HUES48 (cell line): ENCODE results near the gene CSNK1D.

Experiments used
- H3K27ac ChIP-seq: one replicate; pipeline ENCODE4 v1.7.0; 2013; ENCODE audit warnings: low read depth, low read length, inconsistent platforms
- H3K27me3 ChIP-seq: 2 replicates; pipeline ENCODE4 v1.6.1; 2013; ENCODE audit warnings: mild to moderate bottlenecking, low read length; ENCODE audit not compliant: control insufficient read depth, insufficient read depth
- H3K36me3 ChIP-seq: 2 replicates; pipeline ENCODE4 v1.6.1; 2013; ENCODE audit warnings: low read length; ENCODE audit not compliant: control insufficient read depth, insufficient read depth
- H3K4me1 ChIP-seq: 2 replicates; pipeline ENCODE4 v1.6.1; 2013; ENCODE audit warnings: mild to moderate bottlenecking, low read length; ENCODE audit not compliant: control insufficient read depth, insufficient read depth
- H3K4me3 ChIP-seq: 2 replicates; pipeline ENCODE4 v1.5.1; 2013; ENCODE audit warnings: mild to moderate bottlenecking, low read depth, low read length
- H3K9ac ChIP-seq: 2 replicates; pipeline ENCODE4 v1.6.1; 2013; ENCODE audit warnings: mild to moderate bottlenecking, low read depth, low read length, moderate library complexity
- H3K9me3 ChIP-seq: 2 replicates; pipeline ENCODE4 v1.6.1; 2013; ENCODE audit warnings: low read length; ENCODE audit not compliant: control insufficient read depth, insufficient read depth

Gene CSNK1D

DNA sequence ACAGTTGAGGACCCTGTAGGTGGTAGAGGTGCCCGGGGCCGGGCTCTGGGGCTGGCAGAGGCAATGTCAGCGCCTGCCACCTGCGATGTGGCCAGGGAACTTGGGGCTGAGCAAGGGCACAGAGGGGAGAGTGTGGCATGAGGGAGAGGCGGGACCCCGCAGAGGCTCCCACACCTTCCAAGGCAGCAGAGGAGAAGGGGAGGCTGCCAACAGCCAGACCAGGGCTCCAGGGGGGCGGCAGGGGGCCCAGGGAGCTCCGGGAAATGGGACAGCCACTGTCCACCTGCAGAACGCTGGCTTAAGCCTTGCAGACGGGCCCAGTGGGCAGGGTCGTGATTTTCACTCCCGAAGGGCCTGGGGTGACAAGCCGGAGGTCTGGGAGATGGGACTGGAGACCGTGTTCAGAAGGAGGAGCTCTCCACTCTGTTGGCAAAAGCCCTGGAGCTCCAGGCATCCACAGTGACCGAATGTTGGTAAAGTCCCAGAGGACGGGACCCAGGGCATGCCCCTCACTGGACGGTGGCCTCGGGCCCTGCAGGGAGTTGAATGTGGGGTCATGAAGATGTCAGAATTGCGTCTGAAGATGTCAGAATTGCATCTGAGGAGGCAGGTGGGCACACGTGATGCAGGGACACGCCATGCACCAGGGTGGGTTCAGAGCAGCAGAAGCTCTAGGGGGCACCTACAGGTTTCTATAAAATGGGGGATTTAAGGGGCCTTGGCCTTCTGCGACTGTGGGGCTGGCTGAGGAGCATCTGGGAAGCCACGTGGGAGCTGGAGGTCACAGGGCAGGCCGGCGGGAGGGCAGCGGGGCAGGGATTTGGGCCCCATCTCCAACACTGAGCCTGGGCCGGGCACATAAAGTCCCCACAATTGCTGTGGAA lies 25.3 kb upstream of the CSNK1D start:
- Histone ChIP-seq H3K9me3 (no peaks in the 10 kb centered on the region), H3K9ac (no peak overlapping the region), H3K36me3 (no peaks in the 10 kb centered on the region), H3K27ac (no peak overlapping the region), H3K4me3 (no peak overlapping the region), H3K4me1 (peaks cover 2% of the 10 kb centered on the region; the same call in 1 of the 2 replicates), H3K27me3 (no peaks in the 10 kb centered on the region)

DNA sequence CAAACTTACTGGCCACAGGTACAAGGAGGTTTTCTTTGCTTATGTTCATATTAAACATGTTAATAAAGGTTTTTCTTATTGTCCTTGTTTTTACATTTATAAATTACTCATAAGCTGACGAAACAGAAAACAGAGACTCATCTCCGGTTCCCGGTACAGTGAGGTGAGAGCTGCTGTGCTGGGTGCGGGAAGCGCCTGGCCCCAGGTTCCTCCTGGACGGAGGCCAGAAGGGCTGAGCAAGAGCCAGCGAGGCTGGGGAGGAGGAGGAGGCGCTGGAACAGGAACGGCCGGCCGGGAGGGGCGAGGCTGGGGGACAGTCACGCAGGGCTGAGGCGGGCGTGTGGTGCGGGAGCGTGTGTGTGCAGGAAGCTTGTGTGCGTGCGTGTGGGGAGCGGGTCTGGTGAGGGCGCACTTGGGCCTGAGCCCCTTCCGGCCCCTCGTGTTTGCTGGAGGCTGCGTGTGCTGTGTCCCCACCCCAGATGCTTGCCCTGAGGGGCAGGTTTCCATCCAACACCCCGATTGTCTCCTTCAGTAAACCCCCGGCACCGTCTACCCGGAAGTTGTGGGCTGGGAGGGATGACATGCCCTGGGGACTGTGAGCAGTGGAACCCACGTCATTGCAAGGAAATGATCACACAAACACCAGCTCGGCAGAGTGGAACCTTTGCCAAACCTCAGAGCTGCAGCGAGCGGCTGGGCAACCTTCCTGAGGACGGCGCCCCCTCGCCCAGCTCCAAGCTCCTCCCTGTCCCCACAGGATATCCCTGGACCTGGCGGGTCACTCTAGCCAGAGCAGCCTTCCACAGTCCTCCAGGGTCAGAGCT lies 24.4 kb upstream of the CSNK1D start:
- Histone ChIP-seq H3K4me1 (peaks cover 5% of the 10 kb centered on the region; the same call in 1 of the 2 replicates), H3K27ac (no peak overlapping the region), H3K9ac (no peak overlapping the region)

DNA sequence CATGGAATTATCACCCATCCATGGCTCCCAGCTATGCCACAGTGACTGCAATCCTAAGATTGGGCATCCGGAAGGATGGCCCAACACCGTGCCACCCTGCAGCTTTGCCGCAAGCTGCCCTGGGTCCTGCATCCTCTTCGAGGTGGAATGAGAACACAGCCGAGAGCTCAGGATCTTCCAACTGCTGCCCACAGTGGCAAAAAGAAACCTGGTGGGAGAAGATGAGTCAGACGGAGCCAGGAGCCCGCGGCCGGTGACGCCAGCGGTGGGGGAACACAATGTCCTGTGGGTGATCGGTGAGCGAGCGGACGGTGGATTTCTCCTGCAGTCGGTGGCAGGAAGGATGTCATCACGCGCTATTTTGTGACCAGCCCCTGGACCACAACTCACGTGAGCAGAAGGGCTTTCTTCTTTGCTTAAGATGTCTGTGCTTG lies 23.8 kb upstream of the CSNK1D start:
- H3K27me3 ChIP-seq, result no peaks in the 10 kb centered on the region
- H3K9ac ChIP-seq, result no peak overlapping the region
- no peak overlapping the region for H3K4me3 ChIP-seq
- peaks cover 5% of the 10 kb centered on the region; the same call in 1 of the 2 replicates for H3K4me1 ChIP-seq
- no peaks in the 10 kb centered on the region for H3K9me3 ChIP-seq
- H3K27ac ChIP-seq, result no peak overlapping the region
- no peaks in the 10 kb centered on the region for H3K36me3 ChIP-seq

More for the DNA sequence above, 24.4 kb upstream of the CSNK1D start:
- Histone ChIP-seq H3K36me3 (no peaks in the 10 kb centered on the region), H3K27me3 (no peaks in the 10 kb centered on the region), H3K4me3 (no peak overlapping the region), H3K9me3 (no peaks in the 10 kb centered on the region)

DNA sequence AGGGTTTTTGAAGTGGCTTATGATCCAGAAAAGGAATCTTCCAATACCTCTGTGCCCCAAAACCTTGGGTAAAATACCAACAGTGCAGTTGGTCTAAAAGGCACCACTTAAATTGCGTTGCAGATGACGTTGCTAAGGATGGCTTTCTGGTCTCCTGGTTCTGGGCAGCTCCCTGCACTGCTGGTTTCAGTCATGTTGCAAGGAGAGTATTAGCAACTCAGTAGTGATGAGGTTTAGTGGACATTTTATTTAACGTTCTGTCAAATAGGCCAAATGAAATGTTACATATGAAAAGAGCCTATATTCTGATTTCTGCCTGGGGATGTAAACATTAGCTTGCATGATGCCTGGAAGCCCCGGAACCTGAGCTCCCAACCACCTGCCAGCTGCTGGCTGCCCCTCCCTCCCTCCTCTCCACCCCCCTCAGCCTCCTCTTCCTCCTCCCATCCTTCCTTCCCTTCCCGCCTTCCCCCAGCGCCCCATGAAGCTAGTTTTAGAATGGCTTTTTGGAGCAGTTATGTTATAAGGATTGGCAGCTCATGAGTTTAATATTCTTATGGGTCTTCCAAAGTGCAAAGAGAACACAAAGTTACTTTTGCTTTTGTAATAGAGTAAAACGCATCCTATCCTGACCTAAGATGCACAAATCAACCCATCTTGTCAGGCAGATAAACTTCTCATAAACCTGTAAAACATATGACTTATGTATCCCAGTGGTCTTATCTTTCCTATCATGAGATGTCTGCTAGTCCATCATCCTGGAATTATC lies 23.2 kb upstream of the CSNK1D start:
- peaks cover 5% of the 10 kb centered on the region; the same call in 1 of the 2 replicates for H3K4me1 ChIP-seq
- no peaks in the 10 kb centered on the region for H3K9me3 ChIP-seq
- no peaks in the 10 kb centered on the region for H3K36me3 ChIP-seq
- no peak overlapping the region for H3K9ac ChIP-seq
- H3K27ac ChIP-seq, result no peak overlapping the region
- no peak overlapping the region for H3K4me3 ChIP-seq
- H3K27me3 ChIP-seq, result no peaks in the 10 kb centered on the region

DNA sequence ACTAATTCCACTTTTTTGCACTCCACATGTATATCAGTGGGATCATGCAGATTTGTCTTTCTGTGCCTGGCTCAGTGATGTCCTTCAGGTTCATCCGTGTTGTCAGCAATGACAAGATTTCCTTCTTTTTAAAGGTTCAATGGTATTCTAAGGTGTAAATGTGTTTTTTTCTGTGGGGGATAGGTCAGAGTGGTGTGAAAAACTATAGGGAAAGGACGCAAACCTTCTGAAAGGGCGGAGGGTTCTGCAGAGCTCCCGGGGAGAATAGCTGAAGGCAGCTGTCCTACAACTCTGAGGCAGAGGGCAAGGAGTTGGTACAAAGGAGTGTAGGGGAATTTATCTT lies 21.9 kb upstream of the CSNK1D start:
- no peaks in the 10 kb centered on the region for H3K9me3 ChIP-seq
- H3K9ac ChIP-seq, result no peak overlapping the region
- H3K4me1 ChIP-seq, result peaks cover 5% of the 10 kb centered on the region; the same call in 1 of the 2 replicates
- H3K4me3 ChIP-seq, result no peak overlapping the region
- no peaks in the 10 kb centered on the region for H3K27me3 ChIP-seq
- H3K36me3 ChIP-seq, result no peaks in the 10 kb centered on the region
- H3K27ac ChIP-seq, result no peak overlapping the region

DNA sequence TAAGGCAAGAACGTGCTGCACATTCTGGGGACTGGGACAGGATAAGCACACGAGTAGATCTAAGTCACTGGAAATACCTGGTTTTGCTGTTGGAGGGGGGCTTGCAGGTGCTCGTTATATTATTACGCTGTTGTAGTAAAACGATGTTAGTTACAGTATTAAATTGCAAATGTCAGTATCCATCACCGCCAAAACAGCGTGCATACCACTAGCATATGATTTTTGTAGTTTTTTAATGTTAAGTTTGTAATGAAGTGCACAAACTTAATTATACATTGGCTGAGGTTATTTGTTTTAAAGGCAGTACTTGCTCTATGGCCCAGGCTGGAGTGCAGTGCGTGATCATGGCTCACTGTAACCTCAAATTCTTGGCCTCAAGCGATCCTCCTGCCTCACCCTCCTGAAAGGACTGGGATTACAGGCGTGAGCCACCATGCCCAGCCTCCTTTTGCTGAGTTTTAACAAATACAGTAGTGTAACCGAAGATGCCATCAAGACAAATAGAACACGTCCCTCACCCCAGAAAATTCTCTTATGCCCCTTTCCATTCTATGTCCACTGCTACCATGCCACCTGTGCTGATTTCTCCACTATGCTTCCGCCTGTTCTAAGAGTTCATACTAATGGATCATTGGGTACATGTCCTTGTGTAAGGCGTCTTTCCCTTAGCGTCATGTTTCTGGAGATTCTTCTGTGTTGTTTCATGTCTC lies 20.7 kb upstream of the CSNK1D start:
- Histone ChIP-seq H3K36me3 (no peaks in the 10 kb centered on the region), H3K27me3 (no peaks in the 10 kb centered on the region), H3K4me1 (peaks cover 5% of the 10 kb centered on the region; the same call in 1 of the 2 replicates), H3K9me3 (no peaks in the 10 kb centered on the region), H3K27ac (no peak overlapping the region), H3K4me3 (peak overlapping the region; percentile 68), H3K9ac (no peak overlapping the region)

DNA sequence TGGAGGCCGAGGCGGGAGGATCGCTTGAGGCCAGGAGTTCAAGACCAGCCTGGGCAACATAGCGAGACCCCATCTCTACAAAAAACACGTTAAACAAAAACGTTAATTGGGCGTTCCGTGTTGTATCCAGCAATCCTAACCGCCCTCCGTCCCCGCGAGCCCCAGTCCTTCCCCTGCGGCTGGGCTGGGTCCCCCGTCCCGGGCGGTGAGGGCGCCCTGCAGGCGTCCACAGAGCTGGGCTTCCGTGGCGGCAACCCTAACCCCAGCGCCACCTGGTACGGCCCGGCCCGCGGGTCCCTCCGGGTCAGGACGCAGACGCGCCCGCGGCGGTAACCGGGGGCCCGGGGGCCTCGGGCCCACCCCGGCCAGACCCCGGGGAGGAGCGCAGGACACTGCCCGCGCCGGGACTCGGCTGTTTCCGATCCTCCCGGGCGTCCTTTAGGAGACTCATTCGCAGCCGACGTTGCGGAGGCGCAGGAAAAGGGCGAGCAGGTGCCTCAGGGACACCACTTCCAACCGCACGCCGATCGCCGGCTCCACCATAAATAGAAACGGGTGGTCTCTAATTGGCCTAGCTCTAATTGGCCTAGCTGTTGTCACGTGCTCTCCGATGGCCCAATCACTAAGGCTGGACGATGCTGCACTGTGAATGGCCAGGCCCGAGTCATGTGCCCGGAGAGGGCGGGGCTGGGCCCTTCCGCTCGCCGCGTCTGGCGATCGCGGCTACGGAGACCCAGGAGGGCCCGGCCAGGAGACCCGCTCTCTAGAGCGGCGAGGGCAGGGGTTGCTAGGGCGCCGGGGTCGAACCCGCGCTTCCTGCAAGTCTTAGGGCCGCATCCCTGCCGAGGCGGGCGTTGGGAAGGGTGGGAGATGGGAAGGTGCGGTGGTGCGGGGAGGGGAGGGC lies 19.0 kb upstream of the CSNK1D start:
- Histone ChIP-seq H3K4me3 (peak overlapping the region; percentile 87), H3K4me1 (peaks cover 5% of the 10 kb centered on the region; the same call in 1 of the 2 replicates), H3K27ac (peak overlapping the region; percentile 95), H3K36me3 (no peaks in the 10 kb centered on the region), H3K27me3 (no peaks in the 10 kb centered on the region), H3K9me3 (no peaks in the 10 kb centered on the region), H3K9ac (peak overlapping the region; percentile 76; the same call in 1 of the 2 replicates)

DNA sequence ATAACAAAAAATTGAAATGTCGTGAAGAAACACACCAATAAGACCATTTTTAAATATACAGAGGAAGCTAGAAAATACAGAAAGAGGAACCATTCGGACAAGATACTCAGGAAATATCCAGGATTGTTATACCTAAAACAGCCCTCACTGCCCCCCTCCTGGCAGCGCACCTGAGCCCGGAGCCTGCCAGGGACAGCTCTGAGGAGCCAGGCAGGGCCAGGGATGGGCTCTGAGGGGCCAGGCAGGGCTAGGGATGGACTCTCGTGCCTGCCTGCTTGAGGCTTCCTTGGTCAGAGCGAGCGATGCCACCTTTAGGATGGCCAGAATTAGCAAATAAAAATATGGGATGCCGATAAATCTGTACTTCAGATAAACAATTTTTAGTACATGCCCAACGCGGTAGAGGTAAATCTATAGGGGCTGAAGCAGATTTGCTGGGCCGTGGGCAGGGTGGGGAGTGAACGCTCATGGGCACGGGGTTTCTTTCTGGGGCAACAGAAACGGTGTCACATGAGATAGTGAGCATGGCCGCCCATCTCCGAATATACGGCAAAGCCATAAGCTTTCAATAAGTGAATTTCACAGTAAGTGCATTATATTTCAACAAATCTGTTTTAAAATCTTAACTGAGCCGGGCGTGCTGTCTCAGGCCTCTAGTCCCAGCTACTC lies 18.2 kb upstream of the CSNK1D start:
- Histone ChIP-seq H3K27ac (peak overlapping the region; percentile 95), H3K9me3 (no peaks in the 10 kb centered on the region), H3K9ac (peak overlapping the region; percentile 76; the same call in 1 of the 2 replicates), H3K4me1 (peaks cover 5% of the 10 kb centered on the region; the same call in 1 of the 2 replicates), H3K36me3 (no peaks in the 10 kb centered on the region), H3K4me3 (peak overlapping the region; percentile 87), H3K27me3 (no peaks in the 10 kb centered on the region)
